Measurements from ENCODE around the gene RCOR3.

- TF ChIP-seq ZNF274 (IDR thresholded peaks at IDR 0.05; ENCODE audit: low read depth, low read length) (no peak), YY1 (IDR thresholded peaks at IDR 0.05; ENCODE audit: insufficient read depth, insufficient read length) (no peak), SUZ12 (IDR thresholded peaks at IDR 0.05; ENCODE audit: extremely low read depth, insufficient read depth, insufficient read length) (no peak)
These were observed 73.0 kb downstream of the RCOR3 start for GRCh38 chr1:211332036-211332616.
